A549 (cell line): ENCODE data around the gene CD83. TPM values are rescaled to one million over a fixed set of nuclear protein-coding genes. Genes with fewer than 3 reads are reported as not detected.

Experiments
- ATAC-seq, 2 experiments: fragments of 200-7000 bp in 1 of 2; fragments of >200 bp in 1 of 2; cut with Nextera tagmentation in 1 of 2; cut with Tn5 transposase in 1 of 2; 3 replicates each; pipeline versions ENCODE4 v1.8.0 to v1.9.1; 2018 to 2020; ENCODE audit warnings: mild to moderate bottlenecking in 1 of 2, moderate library complexity in 1 of 2
- CTCF ChIA-PET: fragments of 300-600 bp; sonication (Branson Sonifier 250); formaldehyde crosslinking; extraction: SDS; loops from one replicate; lab custom pipeline; 2021; ENCODE audit warnings: antibody characterized with exemption, inconsistent platforms; lab: Yijun Ruan, JAX
- POLR2A ChIA-PET: fragments of 350-600 bp; formaldehyde crosslinking; extraction: SDS; loops from one replicate; lab custom pipeline; 2021; ENCODE audit warnings: antibody characterized with exemption, inconsistent platforms; lab: Yijun Ruan, JAX
- DNase-seq, 2 experiments: peaks; one replicate each; pipeline versions ENCODE4 v3.0.0 to v3.0.0-alpha.2; 2011 to 2016; ENCODE audit warnings: low read depth in 1 of 2, low spot score in 1 of 2
- FAIRE-seq: peaks from 2 replicates; lab custom pipeline; 2011; peaks lifted over from hg19 to GRCh38; lab: Jason Lieb, UNC
- H3K27ac ChIP-seq, 2 experiments: fragments of >200 bp; sonication (Bioruptor Twin); formaldehyde crosslinking; 3 replicates each; pipeline ENCODE4 v1.5.1; 2016 to 2017
- H3K4me1 ChIP-seq: fragments of >200 bp; sonication (Bioruptor Twin); formaldehyde crosslinking; 3 replicates; pipeline ENCODE4 v1.6.1; 2016
- H3K4me2 ChIP-seq: fragments of >200 bp; sonication (Bioruptor Twin); formaldehyde crosslinking; 3 replicates; pipeline ENCODE4 v1.6.1; 2016
- H3K4me3 ChIP-seq: fragments of >200 bp; sonication (Bioruptor Twin); formaldehyde crosslinking; 3 replicates; pipeline ENCODE4 v1.5.1; 2016
- H3K9me3 ChIP-seq: fragments of >200 bp; sonication (Bioruptor Twin); formaldehyde crosslinking; 3 replicates; pipeline ENCODE4 v1.6.1; 2016
- CBX2 ChIP-seq: fragments of 200-600 bp; sonication (generic); IDR thresholded peaks from 2 replicates; pipeline ENCODE4 v1.6.1; 2016; ENCODE audit warnings: low read depth, mild to moderate bottlenecking, borderline replicate concordance
- CHD4 ChIP-seq: fragments of 200-600 bp; sonication (generic); IDR thresholded peaks from 2 replicates; pipeline ENCODE4 v1.6.1; 2016; ENCODE audit warnings: antibody characterized with exemption, mild to moderate bottlenecking, borderline replicate concordance
- EHMT2 ChIP-seq: fragments of 200-600 bp; sonication (generic); IDR thresholded peaks from 2 replicates; pipeline ENCODE4 v1.6.1; 2016; ENCODE audit warnings: antibody characterized with exemption, low read depth, mild to moderate bottlenecking, moderate library complexity
- EP300 ChIP-seq, 2 experiments: fragments of >200 bp; sonication (Bioruptor Twin); formaldehyde crosslinking; IDR thresholded peaks; 2 replicates in 1 of 2; 3 replicates in 1 of 2; pipeline ENCODE4 v1.6.1; 2016 to 2017
- ESRRA ChIP-seq: fragments of 150-350 bp; IDR thresholded peaks from 2 replicates; pipeline ENCODE4 v1.6.1; 2014; ENCODE audit warnings: mild to moderate bottlenecking, low read length, borderline replicate concordance
- FOXS1 ChIP-seq: fragments of 250-450 bp; sonication (Bioruptor Pico); IDR thresholded peaks from 2 replicates; pipeline ENCODE4 v1.5.0; 2020; ENCODE audit warnings: mild to moderate bottlenecking, moderate library complexity
- HEYL ChIP-seq: fragments of 250-450 bp; sonication (Bioruptor Pico); IDR thresholded peaks from 2 replicates; pipeline ENCODE4 v1.8.0; 2021; ENCODE audit warnings: mild to moderate bottlenecking, moderate library complexity
- HOXA7 ChIP-seq: fragments of 250-450 bp; sonication (Bioruptor Pico); IDR thresholded peaks from 2 replicates; pipeline ENCODE4 v1.5.0; 2020; ENCODE audit warnings: mild to moderate bottlenecking, moderate library complexity
- KDM1A ChIP-seq: fragments of 200-600 bp; sonication (generic); IDR thresholded peaks from 2 replicates; pipeline ENCODE4 v1.6.1; 2016; ENCODE audit warnings: low read depth, mild to moderate bottlenecking
- NPAS2 ChIP-seq: fragments of 250-450 bp; sonication (Bioruptor Pico); IDR thresholded peaks from 2 replicates; pipeline ENCODE4 v1.8.0; 2022; ENCODE audit warnings: mild to moderate bottlenecking, moderate library complexity, borderline replicate concordance
- POLR2A ChIP-seq: IDR thresholded peaks from 2 replicates; pipeline ENCODE4 v1.6.1; 2012; ENCODE audit warnings: mild to moderate bottlenecking, low read length
- RFX5 ChIP-seq: fragments of 450-650 bp; IDR thresholded peaks from 2 replicates; pipeline ENCODE4 v1.7.1; 2014; ENCODE audit warnings: antibody characterized with exemption, mild to moderate bottlenecking, moderate library complexity
- SREBF2 ChIP-seq: fragments of 450-650 bp; IDR thresholded peaks from 2 replicates; pipeline ENCODE4 v1.6.1; 2014; ENCODE audit warnings: mild to moderate bottlenecking, moderate library complexity
- TFCP2L1 ChIP-seq: fragments of 250-450 bp; sonication (Bioruptor Pico); IDR thresholded peaks from 2 replicates; pipeline ENCODE4 v1.5.0; 2021; ENCODE audit warnings: mild to moderate bottlenecking
- ZNF302 ChIP-seq: fragments of 250-450 bp; sonication (Bioruptor Pico); IDR thresholded peaks from 2 replicates; pipeline ENCODE4 v1.9.0; 2021; ENCODE audit warnings: inconsistent platforms, mild to moderate bottlenecking, moderate library complexity
- WGBS: methylation state at CpG from one replicate; pipeline ENCODE4 v1.1.6; 2017; ENCODE audit errors: missing lambda C conversion rate; 5-methylcytosine and 5-hydroxymethylcytosine counted together
- polyA plus RNA-seq, 4 experiments: library from polyadenylated mRNA; depleted of rRNA in 3 of 4; stranded (reverse); fragments of >200 nt; fragmentation: RNase III in 1 of 4; extraction: RNeasy Plus Mini Kit Qiagen cat#74134 plus additional on column Dnase treatment in 1 of 4; gene quantifications; 2 replicates in 3 of 4; 3 replicates in 1 of 4; pipeline ENCODE4 v1.2.3, GENCODE V29; 2011 to 2017
- TF ChIP-seq, protein P1 (sequence below): fragments of 250-450 bp; sonication (Bioruptor Pico); IDR thresholded peaks from 2 replicates; pipeline ENCODE4 v1.5.0; 2020; ENCODE audit warnings: low read depth, mild to moderate bottlenecking, moderate library complexity
- TF ChIP-seq, protein P2 (sequence below): fragments of >200 bp; sonication (Bioruptor Twin); formaldehyde crosslinking; IDR thresholded peaks from 2 replicates; pipeline ENCODE4 v1.6.1; 2016
- TF ChIP-seq, protein P3 (sequence below): fragments of 150-350 bp; IDR thresholded peaks from 2 replicates; pipeline ENCODE4 v1.6.1; 2014; ENCODE audit warnings: low read depth, mild to moderate bottlenecking, low read length
- TF ChIP-seq, protein P4 (sequence below): fragments of 250-450 bp; sonication (Bioruptor Pico); IDR thresholded peaks from 2 replicates; pipeline ENCODE4 v1.5.0; 2021; ENCODE audit warnings: mild to moderate bottlenecking, moderate library complexity, borderline replicate concordance
- TF ChIP-seq, protein P5 (sequence below): IDR thresholded peaks from 2 replicates; pipeline ENCODE4 v1.6.1; 2012
- TF ChIP-seq, protein P6 (sequence below): fragments of >200 bp; sonication (Bioruptor Twin); formaldehyde crosslinking; IDR thresholded peaks from 3 replicates; pipeline ENCODE4 v1.6.1; 2016

CD83 gene
- polyA plus RNA-seq, 2 of the 4 experiments (the other 2 are of a cell fraction), result 0.79 to 0.94 TPM

DNA sequence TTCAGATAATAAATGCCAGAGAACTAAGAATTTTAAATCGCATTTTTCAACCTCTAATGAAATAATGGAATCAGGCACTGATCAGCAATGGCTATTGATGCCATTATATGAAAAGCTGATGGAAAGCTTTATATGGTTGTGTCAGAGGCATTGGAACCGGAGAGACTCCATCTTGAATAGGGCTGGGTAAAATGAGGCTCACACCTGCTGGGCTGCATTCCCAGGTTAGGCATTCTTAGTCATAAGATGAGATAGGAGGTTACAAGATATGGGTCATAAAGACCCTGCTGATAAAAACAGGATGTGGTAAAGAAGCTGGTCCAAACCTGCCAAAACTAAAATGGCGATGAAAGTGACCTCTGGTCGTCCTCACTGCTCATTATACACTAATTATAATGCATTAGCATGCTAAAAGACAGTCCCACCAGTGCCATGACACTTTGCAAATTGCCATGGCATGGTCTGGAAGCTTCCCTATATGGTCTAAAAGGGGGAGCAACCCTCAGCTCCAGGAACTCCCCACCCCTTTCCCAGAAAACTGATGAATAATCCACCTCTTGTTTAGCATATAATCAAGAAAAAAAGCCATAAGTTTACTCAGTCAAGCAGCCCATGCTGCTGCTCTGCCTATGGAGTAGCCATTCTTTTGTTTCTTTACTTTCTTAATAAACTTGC is 40.2 kb upstream of the CD83 start (continued):
- TF ChIP-seq EP300 (IDR thresholded peaks at IDR 0.05), result no peak
- no peak for TF ChIP-seq KDM1A
- TF ChIP-seq, protein P1, sequence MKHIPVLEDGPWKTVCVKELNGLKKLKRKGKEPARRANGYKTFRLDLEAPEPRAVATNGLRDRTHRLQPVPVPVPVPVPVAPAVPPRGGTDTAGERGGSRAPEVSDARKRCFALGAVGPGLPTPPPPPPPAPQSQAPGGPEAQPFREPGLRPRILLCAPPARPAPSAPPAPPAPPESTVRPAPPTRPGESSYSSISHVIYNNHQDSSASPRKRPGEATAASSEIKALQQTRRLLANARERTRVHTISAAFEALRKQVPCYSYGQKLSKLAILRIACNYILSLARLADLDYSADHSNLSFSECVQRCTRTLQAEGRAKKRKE (CRISPR knock-in tag), result no peak
- no peak for TF ChIP-seq RFX5
- TF ChIP-seq TFCP2L1 (CRISPR knock-in tag), result no peak
- TF ChIP-seq ZNF302 (CRISPR knock-in tag), result no peak
- TF ChIP-seq POLR2A, result no peak

DNA sequence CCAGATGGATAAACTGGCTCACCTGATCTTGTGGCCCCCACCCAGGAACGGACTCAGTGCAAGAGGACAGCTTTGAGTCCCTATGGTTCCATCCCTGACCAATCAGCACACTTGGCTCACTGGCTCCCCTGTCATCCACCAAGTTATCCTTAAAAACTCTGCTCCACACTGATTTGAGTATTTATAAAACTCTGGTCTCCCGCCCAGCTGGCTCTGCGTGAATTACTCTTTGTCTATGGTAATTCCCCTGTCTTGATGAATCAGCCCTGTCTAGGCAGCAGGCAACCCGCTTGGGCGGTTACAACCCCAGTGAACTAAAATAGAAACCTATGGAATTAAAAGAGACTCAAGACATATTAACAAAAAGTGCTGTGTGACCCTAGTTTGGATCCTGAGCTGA is 38.1 kb upstream of the CD83 start:
- CTCF ChIA-PET, result interaction anchor here (1.2 to 1.7 kb wide), 2 partner anchors 13 to 171 kb away, joined by 4 to 7 read pairs; no protein-coding TSS in a partner anchor
- H3K9me3 ChIP-seq, result no peaks in the 10 kb centered on the region
- DNase-seq, result no peak
- ATAC-seq, result no peak
- no peak overlapping the region for H3K27ac ChIP-seq
- no peak overlapping the region for H3K4me3 ChIP-seq
- WGBS, result 40% methylated on average over 5 of the region's 5 CpGs
- no peak overlapping the region for H3K4me2 ChIP-seq
- FAIRE-seq, result no peak
- TF ChIP-seq HEYL (CRISPR knock-in tag) (no peak), NPAS2 (CRISPR knock-in tag) (no peak), EHMT2 (no peak), FOXS1 (CRISPR knock-in tag) (no peak), ESRRA (no peak), SREBF2 (no peak), CBX2 (no peak), HOXA7 (CRISPR knock-in tag) (no peak), CHD4 (no peak)
- TF ChIP-seq, protein P2, sequence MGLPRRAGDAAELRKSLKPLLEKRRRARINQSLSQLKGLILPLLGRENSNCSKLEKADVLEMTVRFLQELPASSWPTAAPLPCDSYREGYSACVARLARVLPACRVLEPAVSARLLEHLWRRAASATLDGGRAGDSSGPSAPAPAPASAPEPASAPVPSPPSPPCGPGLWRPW, result no peak
- TF ChIP-seq, protein P3, sequence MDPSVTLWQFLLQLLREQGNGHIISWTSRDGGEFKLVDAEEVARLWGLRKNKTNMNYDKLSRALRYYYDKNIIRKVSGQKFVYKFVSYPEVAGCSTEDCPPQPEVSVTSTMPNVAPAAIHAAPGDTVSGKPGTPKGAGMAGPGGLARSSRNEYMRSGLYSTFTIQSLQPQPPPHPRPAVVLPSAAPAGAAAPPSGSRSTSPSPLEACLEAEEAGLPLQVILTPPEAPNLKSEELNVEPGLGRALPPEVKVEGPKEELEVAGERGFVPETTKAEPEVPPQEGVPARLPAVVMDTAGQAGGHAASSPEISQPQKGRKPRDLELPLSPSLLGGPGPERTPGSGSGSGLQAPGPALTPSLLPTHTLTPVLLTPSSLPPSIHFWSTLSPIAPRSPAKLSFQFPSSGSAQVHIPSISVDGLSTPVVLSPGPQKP, result no peak
- TF ChIP-seq, protein P4, sequence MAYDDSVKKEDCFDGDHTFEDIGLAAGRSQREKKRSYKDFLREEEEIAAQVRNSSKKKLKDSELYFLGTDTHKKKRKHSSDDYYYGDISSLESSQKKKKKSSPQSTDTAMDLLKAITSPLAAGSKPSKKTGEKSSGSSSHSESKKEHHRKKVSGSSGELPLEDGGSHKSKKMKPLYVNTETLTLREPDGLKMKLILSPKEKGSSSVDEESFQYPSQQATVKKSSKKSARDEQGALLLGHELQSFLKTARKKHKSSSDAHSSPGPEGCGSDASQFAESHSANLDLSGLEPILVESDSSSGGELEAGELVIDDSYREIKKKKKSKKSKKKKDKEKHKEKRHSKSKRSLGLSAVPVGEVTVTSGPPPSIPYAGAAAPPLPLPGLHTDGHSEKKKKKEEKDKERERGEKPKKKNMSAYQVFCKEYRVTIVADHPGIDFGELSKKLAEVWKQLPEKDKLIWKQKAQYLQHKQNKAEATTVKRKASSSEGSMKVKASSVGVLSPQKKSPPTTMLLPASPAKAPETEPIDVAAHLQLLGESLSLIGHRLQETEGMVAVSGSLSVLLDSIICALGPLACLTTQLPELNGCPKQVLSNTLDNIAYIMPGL (CRISPR knock-in tag), result no peak
- TF ChIP-seq, protein P5, sequence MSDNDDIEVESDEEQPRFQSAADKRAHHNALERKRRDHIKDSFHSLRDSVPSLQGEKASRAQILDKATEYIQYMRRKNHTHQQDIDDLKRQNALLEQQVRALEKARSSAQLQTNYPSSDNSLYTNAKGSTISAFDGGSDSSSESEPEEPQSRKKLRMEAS, result no peak
- TF ChIP-seq, protein P6, sequence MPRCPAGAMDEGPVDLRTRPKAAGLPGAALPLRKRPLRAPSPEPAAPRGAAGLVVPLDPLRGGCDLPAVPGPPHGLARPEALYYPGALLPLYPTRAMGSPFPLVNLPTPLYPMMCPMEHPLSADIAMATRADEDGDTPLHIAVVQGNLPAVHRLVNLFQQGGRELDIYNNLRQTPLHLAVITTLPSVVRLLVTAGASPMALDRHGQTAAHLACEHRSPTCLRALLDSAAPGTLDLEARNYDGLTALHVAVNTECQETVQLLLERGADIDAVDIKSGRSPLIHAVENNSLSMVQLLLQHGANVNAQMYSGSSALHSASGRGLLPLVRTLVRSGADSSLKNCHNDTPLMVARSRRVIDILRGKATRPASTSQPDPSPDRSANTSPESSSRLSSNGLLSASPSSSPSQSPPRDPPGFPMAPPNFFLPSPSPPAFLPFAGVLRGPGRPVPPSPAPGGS, result no peak
- H3K4me1 ChIP-seq, result no peaks in the 10 kb centered on the region
- POLR2A ChIA-PET, result no interaction called here
